DOHH2 (cell line): ENCODE data around the gene SERINC2.

Experiments used
- H3F3A ChIP-seq: fragments of 200-600 bp; sonication (generic), shearing (Covaris generic); 2 replicates; pipeline ENCODE4 v1.6.0; 2016; ENCODE audit warnings: antibody characterized with exemption, mild to moderate bottlenecking; ENCODE audit not compliant: control insufficient read depth, insufficient read depth
- H3K27ac ChIP-seq: fragments of 200-600 bp; sonication (generic); 2 replicates; pipeline ENCODE4 v1.5.1; 2014; ENCODE audit warnings: low read depth, mild to moderate bottlenecking, low read length, moderate library complexity
- H3K27me3 ChIP-seq: fragments of 200-600 bp; sonication (generic); 2 replicates; pipeline ENCODE4 v1.6.1; 2014; ENCODE audit warnings: mild to moderate bottlenecking, low read length, mixed read lengths; ENCODE audit not compliant: control insufficient read depth
- H3K36me3 ChIP-seq: fragments of 200-600 bp; sonication (generic); 2 replicates; pipeline ENCODE4 v1.6.1; 2014; ENCODE audit warnings: mild to moderate bottlenecking, low read length, moderate library complexity, mixed read lengths; ENCODE audit not compliant: control insufficient read depth
- H3K4me1 ChIP-seq: fragments of 200-600 bp; sonication (generic); 2 replicates; pipeline ENCODE4 v1.6.1; 2014; ENCODE audit warnings: mild to moderate bottlenecking, low read length, mixed read lengths; ENCODE audit not compliant: control insufficient read depth
- H3K4me2 ChIP-seq: fragments of 200-600 bp; sonication (generic); 2 replicates; pipeline ENCODE4 v1.6.0; 2014; ENCODE audit warnings: mild to moderate bottlenecking, low read length, moderate library complexity
- H3K4me3 ChIP-seq: fragments of 200-600 bp; sonication (generic); 2 replicates; pipeline ENCODE4 v1.5.1; 2014; ENCODE audit warnings: mild to moderate bottlenecking, low read length, mixed read lengths
- H3K79me2 ChIP-seq: fragments of 200-600 bp; sonication (generic); 2 replicates; pipeline ENCODE4 v1.6.1; 2014; ENCODE audit warnings: mild to moderate bottlenecking, low read length, mixed read lengths; ENCODE audit not compliant: control insufficient read depth
- H3K9me2 ChIP-seq: fragments of 200-600 bp; sonication (generic); replicated peaks from 2 replicates; pipeline ENCODE4 v1.6.1; 2014; ENCODE audit warnings: mild to moderate bottlenecking, low read length, mixed read lengths; ENCODE audit not compliant: control insufficient read depth
- H3K9me3 ChIP-seq: fragments of 200-600 bp; sonication (generic); 2 replicates; pipeline ENCODE4 v1.6.1; 2014; ENCODE audit warnings: antibody characterized with exemption, low read length, mixed read lengths; ENCODE audit not compliant: control insufficient read depth, insufficient read depth
- H4K20me1 ChIP-seq: fragments of 200-600 bp; sonication (generic); 2 replicates; pipeline ENCODE4 v1.6.0; 2014; ENCODE audit warnings: low read depth, mild to moderate bottlenecking, antibody characterized with exemption, low read length, moderate library complexity; ENCODE audit not compliant: control insufficient read depth, insufficient read depth
- CTCF ChIP-seq: fragments of 200-600 bp; sonication (generic); IDR thresholded peaks from one replicate; pipeline ENCODE4 v1.5.1; 2014; ENCODE audit warnings: antibody characterized with exemption, mild to moderate bottlenecking, low read depth, low read length; ENCODE audit not compliant: poor library complexity, severe bottlenecking
- EZH2phosphoT487 ChIP-seq: fragments of 200-600 bp; sonication (generic); IDR thresholded peaks from 2 replicates; pipeline ENCODE4 v1.6.1; 2017; ENCODE audit warnings: borderline replicate concordance, mild to moderate bottlenecking, antibody characterized with exemption, low read length, moderate library complexity, mixed read lengths

SERINC2 gene

GRCh38 chr1:31410871-31411270, 2.1 kb upstream of the SERINC2 start:
- H3K27me3 ChIP-seq = peaks cover 43% of the 10 kb centered on the region
- TF ChIP-seq CTCF (no peak), EZH2phosphoT487 (no peak)
- H3K9me3 ChIP-seq = no peaks in the 10 kb centered on the region
- no peaks in the 10 kb centered on the region for H3K9me2 ChIP-seq
- no peak overlapping the region for H3K4me3 ChIP-seq
- H3F3A ChIP-seq = no peaks in the 10 kb centered on the region
- no peaks in the 10 kb centered on the region for H4K20me1 ChIP-seq
- H3K36me3 ChIP-seq = no peaks in the 10 kb centered on the region
- no peak overlapping the region for H3K27ac ChIP-seq
- H3K79me2 ChIP-seq = no peaks in the 10 kb centered on the region
- peaks cover 17% of the 10 kb centered on the region for H3K4me1 ChIP-seq
- no peak overlapping the region for H3K4me2 ChIP-seq

- H3K27me3 ChIP-seq = peaks cover 43% of the 10 kb centered on the region
- no peaks in the 10 kb centered on the region for H3K9me3 ChIP-seq
- no peaks in the 10 kb centered on the region for H4K20me1 ChIP-seq
- H3K4me2 ChIP-seq = no peak overlapping the region
- no peaks in the 10 kb centered on the region for H3K79me2 ChIP-seq
- TF ChIP-seq EZH2phosphoT487 (no peak), CTCF (no peak)
- H3K36me3 ChIP-seq = no peaks in the 10 kb centered on the region
- H3K27ac ChIP-seq = no peak overlapping the region
- no peaks in the 10 kb centered on the region for H3F3A ChIP-seq
- no peak overlapping the region for H3K4me3 ChIP-seq
- H3K4me1 ChIP-seq = peaks cover 17% of the 10 kb centered on the region
- H3K9me2 ChIP-seq = no peaks in the 10 kb centered on the region
Measured at GRCh38 chr1:31412205-31412604, 808 bp upstream of the SERINC2 start.

GRCh38 chr1:31413405-31414001, 490 bp downstream of the SERINC2 start:
- H3K36me3 ChIP-seq = no peaks in the 10 kb centered on the region
- H3K9me3 ChIP-seq = no peaks in the 10 kb centered on the region
- peaks cover 43% of the 10 kb centered on the region for H3K27me3 ChIP-seq
- H3K4me3 ChIP-seq = peak overlapping the region; percentile 82
- H3K9me2 ChIP-seq = no peaks in the 10 kb centered on the region
- peaks cover 17% of the 10 kb centered on the region for H3K4me1 ChIP-seq
- peak overlapping the region; percentile 99 for H3K4me2 ChIP-seq
- no peaks in the 10 kb centered on the region for H4K20me1 ChIP-seq
- TF ChIP-seq EZH2phosphoT487 (no peak; the same call in 1 of the 2 replicates), CTCF (no peak)
- H3F3A ChIP-seq = no peaks in the 10 kb centered on the region
- no peak overlapping the region for H3K27ac ChIP-seq
- H3K79me2 ChIP-seq = no peaks in the 10 kb centered on the region
